NCI-H460 (cell line): ENCODE data around the gene HNRNPF. TPM values are rescaled to one million over a fixed set of nuclear protein-coding genes. Genes with fewer than 3 reads are reported as not detected.
"Not testable (repeated sequence)": the region's sequence is repeated elsewhere in the genome, so short reads cannot be mapped to it uniquely, and the experiment has no call there.

ENCODE experiments used
- DNase-seq: peaks from one replicate; pipeline ENCODE4 v3.0.0-alpha.2; 2016; ENCODE audit warnings: low read depth; ENCODE audit errors: extremely low read depth
- polyA plus RNA-seq: library from polyadenylated mRNA; depleted of rRNA; stranded (reverse); fragments of >200 nt; gene quantifications from 2 replicates; pipeline ENCODE4 v1.2.3, GENCODE V29; 2014; cell fraction: nucleus; rRNA removed
- total RNA-seq: library from RNA; depleted of rRNA; stranded (reverse); fragments of >200 nt; shearing (Covaris generic); gene quantifications from 2 replicates; pipeline ENCODE4 v1.2.3, GENCODE V29; 2014; rRNA removed

HNRNPF gene
- total RNA-seq: 225 and 256 TPM in 2 replicates
- polyA plus RNA-seq: 257 and 342 TPM in 2 replicates

GRCh38 chr10:43408710-43409384, at the start of gene HNRNPF:
Gene HNRNPF, minus strand, starts transcription at chr10:43409186. Its CDS starts 21,302 bp downstream, at chr10:43387884.
- DNase-seq: peak; percentile 95

GRCh38 chr10:43458227-43458626, 49.2 kb upstream of the HNRNPF start:
- no peak for DNase-seq

GRCh38 chr10:43456561-43456960, 47.6 kb upstream of the HNRNPF start:
- not testable (repeated sequence) for DNase-seq

- DNase-seq: not testable (repeated sequence)
Measured at GRCh38 chr10:43454025-43454424, 45.0 kb upstream of the HNRNPF start.

GRCh38 chr10:43453266-43453831, 44.4 kb upstream of the HNRNPF start:
- no peak for DNase-seq

- DNase-seq: no peak
Measured at GRCh38 chr10:43452356-43452914, 43.4 kb upstream of the HNRNPF start.

GRCh38 chr10:43448742-43449141, 39.8 kb upstream of the HNRNPF start:
- no peak for DNase-seq

- not testable (repeated sequence) for DNase-seq
Measured at GRCh38 chr10:43446219-43447017, 37.4 kb upstream of the HNRNPF start.

GRCh38 chr10:43444897-43445466, 36.0 kb upstream of the HNRNPF start:
- no peak for DNase-seq

GRCh38 chr10:43444323-43444722, 35.3 kb upstream of the HNRNPF start:
- no peak for DNase-seq

- DNase-seq: no peak
Measured at GRCh38 chr10:43440463-43441134, 31.6 kb upstream of the HNRNPF start.

- no peak for DNase-seq
Measured at GRCh38 chr10:43437141-43437870, 28.3 kb upstream of the HNRNPF start.

GRCh38 chr10:43436291-43437140, 27.5 kb upstream of the HNRNPF start, which contains the start of gene ZNF487:
Gene ZNF487, plus strand, starts transcription at chr10:43437111. Its CDS starts 38,703 bp downstream, at chr10:43475814.
- peak; percentile 79 for DNase-seq

GRCh38 chr10:43430926-43431663, 22.1 kb upstream of the HNRNPF start:
- DNase-seq: no peak

GRCh38 chr10:43427166-43427825, 18.3 kb upstream of the HNRNPF start:
- DNase-seq: no peak

GRCh38 chr10:43426476-43426875, 17.5 kb upstream of the HNRNPF start:
- DNase-seq: not testable (repeated sequence)

GRCh38 chr10:43424416-43424815, 15.4 kb upstream of the HNRNPF start:
- no peak for DNase-seq
